ENCODE data around the gene ZMYND8.
A peak's percentile ranks its signal among the peaks of the same experiment; 100 is the strongest.
"Not testable (repeated sequence)": the region's sequence is repeated elsewhere in the genome, so short reads cannot be mapped to it uniquely, and the experiment has no call there.

ZMYND8 gene

DNA sequence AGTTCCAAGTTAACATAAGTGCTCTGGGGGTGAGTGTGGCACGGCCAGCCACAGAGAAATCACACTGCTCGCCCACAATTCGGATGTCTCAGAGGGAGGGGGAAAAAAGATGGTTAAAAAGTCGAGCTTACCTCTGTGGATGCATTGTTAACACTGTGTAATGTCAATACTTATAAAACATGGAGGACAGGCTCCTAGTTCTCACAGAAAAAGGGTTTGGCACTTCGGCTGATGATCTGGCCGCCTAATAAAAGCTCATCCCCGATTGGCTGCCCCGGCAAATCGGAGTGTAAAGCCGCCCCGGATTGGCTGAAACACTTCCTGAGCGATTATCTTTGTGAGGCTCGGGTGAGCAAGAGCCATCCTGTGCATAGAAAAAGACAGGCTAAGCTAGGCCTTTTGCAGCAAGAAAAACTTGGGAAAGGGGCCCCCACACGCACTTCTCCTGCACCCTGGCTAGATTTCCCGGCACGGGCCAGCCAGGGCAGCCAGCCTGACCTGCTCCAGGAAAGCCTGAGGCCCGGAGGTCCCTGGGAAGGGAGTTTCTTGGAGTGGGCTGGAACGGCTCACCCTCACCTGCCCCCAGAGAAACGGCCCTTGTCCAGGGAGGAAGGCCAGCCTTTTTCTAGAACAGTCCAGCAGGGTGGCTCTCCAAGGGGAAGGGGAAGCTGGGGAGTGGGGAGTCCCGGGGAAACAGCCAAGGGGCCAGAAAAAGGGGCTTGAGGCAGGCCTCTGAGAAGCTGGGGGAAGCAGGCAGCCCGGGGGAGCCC is at the start of gene ZMYND8:
TSS of gene ZMYND8 (minus strand) at position 174 of the 770 bp plus-strand sequence. CDS start at position 145, 29 bp downstream.
- DNase-seq (ENCODE audit: low read depth), result peak; percentile 93

- no peak for DNase-seq (ENCODE audit: low read depth)
Measured at GRCh38 chr20:47405775-47406325, 49.4 kb upstream of the ZMYND8 start.

DNA sequence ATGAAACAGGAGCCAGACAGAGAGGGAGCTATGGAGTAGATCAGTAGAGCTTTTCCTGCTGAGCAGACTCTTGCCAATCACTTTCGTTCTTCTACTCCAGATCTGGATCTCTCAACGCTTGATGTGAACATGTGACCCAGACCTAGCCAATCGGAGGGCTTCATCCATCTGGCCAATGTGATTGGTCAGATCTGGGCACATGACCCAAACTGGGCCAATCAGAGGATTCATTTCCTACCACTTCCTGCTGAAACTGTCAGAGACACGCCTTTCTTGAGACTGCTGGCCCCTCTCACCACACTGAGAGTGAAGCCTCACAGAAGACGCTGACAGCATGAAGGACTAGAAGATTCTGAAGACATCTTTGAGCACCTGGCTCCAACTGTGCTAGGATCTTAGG is 44.2 kb upstream of the ZMYND8 start:
- no peak for DNase-seq (ENCODE audit: low read depth)

DNA sequence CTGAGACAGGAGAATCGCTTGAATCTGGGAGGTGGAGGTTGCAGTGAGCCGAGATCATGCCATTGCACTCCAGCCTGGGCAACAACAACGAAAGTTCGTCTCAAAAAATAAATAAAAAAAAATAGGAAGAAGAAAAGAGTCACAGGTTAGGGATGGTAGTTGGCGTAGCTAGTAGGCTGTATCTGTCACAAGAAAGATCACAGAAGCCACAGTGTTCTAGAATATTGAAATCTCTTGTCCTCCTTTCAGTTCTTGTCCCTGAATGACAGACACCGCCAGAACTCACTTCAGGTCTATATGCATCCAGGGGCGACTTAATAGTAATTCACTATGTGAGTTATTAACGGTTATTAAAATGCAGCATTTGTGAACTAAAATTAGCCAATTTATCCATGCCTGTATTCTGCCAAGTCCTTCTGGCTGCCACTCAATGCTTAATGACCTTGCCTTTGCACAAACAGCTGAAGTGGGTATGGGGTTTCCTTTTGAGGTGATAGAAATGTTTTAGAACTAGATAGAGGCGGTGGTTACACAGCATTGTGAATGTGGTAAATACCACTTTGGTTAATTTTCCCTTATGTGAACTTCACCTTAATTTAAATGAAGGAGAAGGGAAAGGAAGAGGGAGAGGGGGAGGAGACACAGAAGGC is 41.3 kb upstream of the ZMYND8 start:
- DNase-seq (ENCODE audit: low read depth), result no peak

- peak; percentile 57 for DNase-seq (ENCODE audit: low read depth)
Measured at GRCh38 chr20:47396762-47397476, 40.4 kb upstream of the ZMYND8 start.

GRCh38 chr20:47393796-47394514 is 37.5 kb upstream of the ZMYND8 start:
- not testable (repeated sequence) for DNase-seq (ENCODE audit: low read depth)

GRCh38 chr20:47392721-47393073 is 36.2 kb upstream of the ZMYND8 start:
- peak; percentile 56 for DNase-seq (ENCODE audit: low read depth)

DNA sequence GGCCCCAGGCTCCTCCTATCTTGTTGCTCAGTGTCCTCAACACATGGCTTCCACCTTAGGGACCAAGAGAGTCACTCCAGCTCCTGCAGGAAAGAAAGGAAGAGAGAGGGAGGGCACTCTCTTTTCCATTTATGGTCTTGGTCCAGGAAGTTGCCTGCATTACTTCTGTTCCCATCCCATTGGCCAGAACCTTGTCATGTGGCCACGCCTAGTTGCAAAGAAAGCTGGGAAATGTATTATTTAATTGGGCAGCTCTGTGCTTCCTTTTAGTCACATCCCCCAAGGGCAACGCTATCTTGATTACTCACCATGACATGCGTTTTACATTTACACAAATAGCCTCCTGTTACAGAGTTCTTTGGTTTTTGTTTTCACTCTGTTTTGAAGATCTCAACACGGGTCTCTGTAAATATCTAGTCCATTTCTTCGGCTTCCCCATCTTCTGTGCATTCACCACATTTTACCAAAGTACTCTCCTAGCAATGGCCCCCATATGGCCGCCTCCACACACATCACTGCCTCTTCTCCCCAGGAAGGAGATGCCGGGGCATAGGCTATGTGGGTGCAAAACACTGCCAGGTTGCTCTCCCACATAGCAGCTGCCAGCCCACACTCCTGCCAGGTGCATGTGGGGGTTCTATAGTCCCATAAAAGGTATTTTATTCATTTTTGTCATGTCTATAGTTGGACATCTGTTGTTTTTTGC is 35.7 kb upstream of the ZMYND8 start:
- peak; percentile 99 for DNase-seq (ENCODE audit: low read depth)

- no peak for DNase-seq (ENCODE audit: low read depth)
Measured at GRCh38 chr20:47391276-47392010, 34.9 kb upstream of the ZMYND8 start.

- peak; percentile 88 for DNase-seq (ENCODE audit: low read depth)
Measured at GRCh38 chr20:47389867-47390347, 33.4 kb upstream of the ZMYND8 start.

GRCh38 chr20:47385968-47386367 is 29.5 kb upstream of the ZMYND8 start:
- DNase-seq (ENCODE audit: low read depth), result not testable (repeated sequence)

GRCh38 chr20:47382746-47383415 is 26.4 kb upstream of the ZMYND8 start:
- DNase-seq (ENCODE audit: low read depth), result no peak

GRCh38 chr20:47380481-47380880 is 24.0 kb upstream of the ZMYND8 start:
- DNase-seq (ENCODE audit: low read depth), result no peak

DNA sequence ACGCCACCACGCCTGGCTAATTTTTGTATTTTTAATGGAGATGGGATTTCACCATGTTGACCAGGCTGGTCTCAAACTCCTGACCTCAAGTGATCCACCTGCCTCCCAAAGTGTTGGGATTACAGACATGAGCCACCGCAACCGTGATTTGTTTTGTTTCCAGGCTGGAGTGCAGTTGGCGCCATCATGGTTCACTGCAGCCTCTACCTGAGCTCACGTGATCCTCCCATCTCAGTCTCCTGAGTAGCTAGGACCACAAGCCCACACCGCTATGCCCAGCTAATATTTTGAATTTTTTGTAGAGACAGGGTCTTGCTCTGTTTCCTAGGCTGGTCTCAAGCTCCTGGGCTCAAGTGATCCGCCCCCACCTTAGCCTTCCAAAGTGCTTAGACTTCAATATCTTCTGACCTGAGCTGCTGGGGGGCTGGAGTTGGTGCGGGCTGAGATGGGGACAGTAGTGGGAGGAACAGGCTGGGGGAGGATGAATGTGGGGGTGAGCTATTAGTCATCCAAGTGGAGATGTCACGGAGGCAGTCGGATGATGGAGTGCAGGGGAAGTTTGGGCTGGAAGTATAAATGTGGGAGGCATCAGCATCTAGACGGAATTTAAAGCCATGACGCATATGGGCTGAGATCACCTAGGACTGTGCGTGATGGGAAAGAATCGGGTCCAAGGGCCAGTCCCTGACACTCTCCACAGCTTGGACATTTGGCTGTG is 23.1 kb upstream of the ZMYND8 start:
- DNase-seq (ENCODE audit: low read depth), result peak; percentile 80

DNA sequence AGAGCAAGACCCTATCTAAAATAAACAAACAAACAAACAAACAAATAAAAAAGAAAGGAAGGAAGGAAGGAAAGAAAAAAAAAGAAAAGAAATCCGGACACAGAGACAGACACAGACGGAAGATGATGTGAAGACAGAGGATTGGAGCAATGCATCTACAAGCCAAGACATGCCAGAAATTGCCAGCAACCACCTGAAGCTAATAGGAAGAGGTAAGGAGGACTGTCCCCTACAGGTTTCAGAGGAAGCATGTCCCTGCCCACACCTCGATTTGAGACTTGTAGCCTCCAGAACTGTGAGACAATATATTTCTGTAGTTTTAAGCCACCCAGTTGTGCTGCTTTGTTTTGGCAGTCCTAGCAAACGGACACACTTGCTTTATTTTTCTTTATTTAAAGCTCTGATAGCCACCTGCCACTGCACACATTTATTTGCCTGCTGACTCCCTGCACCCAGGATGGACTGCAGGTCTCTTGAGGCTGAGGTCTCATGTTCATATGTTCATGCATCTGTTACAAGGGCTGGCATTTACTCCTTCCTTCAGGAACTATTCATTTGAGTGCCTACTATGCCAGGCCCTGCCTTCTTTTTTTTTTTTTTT is 20.7 kb upstream of the ZMYND8 start:
- no peak for DNase-seq (ENCODE audit: low read depth)

- peak; percentile 46 for DNase-seq (ENCODE audit: low read depth)
Measured at GRCh38 chr20:47376096-47376643, 19.7 kb upstream of the ZMYND8 start.

GRCh38 chr20:47374121-47374520 is 17.6 kb upstream of the ZMYND8 start:
- DNase-seq (ENCODE audit: low read depth), result not testable (repeated sequence)

DNA sequence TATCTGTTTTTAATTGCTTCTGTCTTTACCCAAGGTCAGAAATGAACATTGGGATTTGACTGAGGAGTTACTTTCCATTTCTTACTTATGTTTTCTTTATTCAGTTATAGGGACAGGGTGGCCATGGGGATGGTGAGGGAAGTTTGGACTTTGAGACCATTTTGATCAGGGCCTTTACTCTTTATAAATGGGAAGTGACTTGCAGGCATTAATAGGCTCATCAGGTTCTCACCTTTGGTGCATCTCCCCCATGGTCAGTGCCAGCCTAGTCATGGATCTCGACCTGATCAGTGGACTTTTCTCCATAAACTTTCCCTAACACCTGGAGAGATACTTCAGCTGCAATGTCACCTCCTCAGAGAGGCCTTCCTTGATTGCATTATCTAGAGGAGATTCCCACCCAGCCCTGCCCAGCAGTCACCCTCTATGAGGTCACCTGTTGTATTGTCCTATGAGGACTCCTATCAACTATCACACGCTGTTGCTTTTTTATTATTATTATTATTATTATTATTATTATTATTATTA is 16.8 kb upstream of the ZMYND8 start:
- DNase-seq (ENCODE audit: low read depth), result no peak

Measured in EH (cell line).